ENCODE results near the gene TFIP11. TPM values are rescaled to one million over a fixed set of nuclear protein-coding genes. Genes with fewer than 3 reads are reported as not detected.

The TFIP11 gene
- total and polyA plus RNA-seq, 12 donors: 25.0 to 73.3 (median 37.2) TPM

DNA sequence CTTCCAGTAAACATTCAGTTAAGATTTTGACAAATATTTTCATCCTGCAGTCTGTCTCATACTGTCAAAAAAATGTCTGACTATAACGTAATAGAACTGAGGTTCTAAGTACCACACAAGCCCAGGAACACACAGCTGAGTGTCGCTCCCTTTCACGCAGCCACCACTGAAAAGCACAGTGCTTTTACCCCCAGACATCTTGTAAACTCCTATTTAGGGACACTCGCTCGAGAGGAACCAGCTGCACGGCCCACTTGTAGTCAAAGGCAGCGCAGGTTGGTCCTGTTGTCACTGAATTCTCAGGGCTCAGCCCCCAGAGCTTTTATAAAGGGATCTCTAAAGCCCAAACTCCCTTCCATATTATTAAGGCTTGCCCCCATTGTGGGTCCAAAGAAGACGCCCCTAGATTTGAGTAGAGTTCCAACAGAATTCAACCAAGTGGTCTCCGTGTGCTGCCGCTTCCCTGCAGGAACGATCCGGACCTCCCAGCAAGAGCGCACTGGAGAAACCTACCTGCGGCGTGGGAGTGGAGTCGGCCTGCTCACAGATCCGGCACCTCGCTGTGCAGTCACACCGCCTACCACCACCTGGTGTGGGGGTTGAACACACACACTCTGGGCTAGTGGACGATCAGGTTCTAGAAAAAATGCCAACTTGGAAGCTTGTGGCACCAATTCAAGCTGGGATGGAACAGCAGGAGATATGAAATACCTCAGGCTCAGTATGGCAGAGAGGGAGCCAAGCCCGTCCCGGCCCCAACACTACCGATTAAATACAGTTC lies 59.8 kb downstream of the TFIP11 start:
- TF ChIP-seq, protein P1, sequence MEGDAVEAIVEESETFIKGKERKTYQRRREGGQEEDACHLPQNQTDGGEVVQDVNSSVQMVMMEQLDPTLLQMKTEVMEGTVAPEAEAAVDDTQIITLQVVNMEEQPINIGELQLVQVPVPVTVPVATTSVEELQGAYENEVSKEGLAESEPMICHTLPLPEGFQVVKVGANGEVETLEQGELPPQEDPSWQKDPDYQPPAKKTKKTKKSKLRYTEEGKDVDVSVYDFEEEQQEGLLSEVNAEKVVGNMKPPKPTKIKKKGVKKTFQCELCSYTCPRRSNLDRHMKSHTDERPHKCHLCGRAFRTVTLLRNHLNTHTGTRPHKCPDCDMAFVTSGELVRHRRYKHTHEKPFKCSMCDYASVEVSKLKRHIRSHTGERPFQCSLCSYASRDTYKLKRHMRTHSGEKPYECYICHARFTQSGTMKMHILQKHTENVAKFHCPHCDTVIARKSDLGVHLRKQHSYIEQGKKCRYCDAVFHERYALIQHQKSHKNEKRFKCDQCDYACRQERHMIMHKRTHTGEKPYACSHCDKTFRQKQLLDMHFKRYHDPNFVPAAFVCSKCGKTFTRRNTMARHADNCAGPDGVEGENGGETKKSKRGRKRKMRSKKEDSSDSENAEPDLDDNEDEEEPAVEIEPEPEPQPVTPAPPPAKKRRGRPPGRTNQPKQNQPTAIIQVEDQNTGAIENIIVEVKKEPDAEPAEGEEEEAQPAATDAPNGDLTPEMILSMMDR (IDR thresholded peaks at IDR 0.05): no peak
- TF ChIP-seq POLR2A (IDR thresholded peaks at IDR 0.05): no peak
- 96 to 99% (median 96%) methylated on average over 18 to 23 of the region's 23 CpGs for WGBS, 4 donors
- H3K9me3 ChIP-seq (replicated peaks in 1 of 3): no peaks in the 10 kb centered on the region
- no peaks in the 10 kb centered on the region for H3K4me1 ChIP-seq (replicated peaks in 1 of 2)
- H3K27ac ChIP-seq: no peak overlapping the region
- no peak for DNase-seq
- peaks cover 0 to 51% of the 10 kb centered on the region in 2 donors for H3K36me3 ChIP-seq (replicated peaks in 1 of 2)
- intact Hi-C loops (cut with DNase I): no loop called here
- H3K4me3 ChIP-seq: no peak overlapping the region
- H3K27me3 ChIP-seq: no peaks in the 10 kb centered on the region

DNA sequence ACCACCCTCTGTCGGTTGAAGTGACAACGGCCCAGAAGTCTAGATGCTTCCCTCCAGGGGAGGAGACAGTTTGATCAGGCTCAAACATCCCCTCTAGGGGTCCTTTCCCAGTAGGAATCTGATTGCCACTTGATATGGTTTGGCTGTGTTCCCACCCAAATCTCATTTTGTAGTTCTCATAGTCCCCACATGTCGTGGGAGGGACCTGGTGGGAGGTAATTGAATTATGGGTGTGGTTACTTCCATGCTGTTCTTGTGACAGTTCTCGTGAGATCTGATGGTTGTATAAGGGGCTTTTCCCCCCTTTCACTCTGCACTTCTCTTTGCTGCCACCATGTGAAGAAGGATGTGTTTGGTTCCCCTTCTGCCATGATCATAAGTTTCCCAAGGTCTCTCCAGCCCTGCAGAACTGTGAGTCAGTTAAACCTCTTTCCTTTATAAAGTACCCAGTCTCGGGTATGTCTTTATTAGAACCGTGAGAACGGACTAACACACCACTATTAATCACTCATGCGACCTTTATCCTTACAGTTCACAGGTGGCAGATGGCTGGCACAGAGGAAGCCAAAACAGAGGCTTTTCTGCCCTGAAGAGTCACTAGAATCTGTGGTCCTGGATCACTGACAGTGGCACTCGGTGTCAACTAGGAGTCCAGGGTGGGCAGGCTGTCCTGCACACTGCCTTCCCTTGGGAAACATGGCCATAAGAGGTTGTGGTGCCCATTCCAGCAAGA lies 61.7 kb downstream of the TFIP11 start:
- H3K4me3 ChIP-seq: no peak overlapping the region
- intact Hi-C loops (cut with DNase I): no loop called here
- no peaks in the 10 kb centered on the region for H3K4me1 ChIP-seq (replicated peaks in 1 of 2)
- H3K9me3 ChIP-seq (replicated peaks in 1 of 3): no peaks in the 10 kb centered on the region
- H3K27ac ChIP-seq: no peak overlapping the region
- 72 to 77% (median 75%) methylated on average over 8 to 9 of the region's 9 CpGs for WGBS, 4 donors
- no peak for DNase-seq
- H3K27me3 ChIP-seq: no peaks in the 10 kb centered on the region
- peaks cover 0 to 36% of the 10 kb centered on the region in 2 donors for H3K36me3 ChIP-seq (replicated peaks in 1 of 2)
- no peak for TF ChIP-seq POLR2A (IDR thresholded peaks at IDR 0.05)
- TF ChIP-seq, protein P1 (IDR thresholded peaks at IDR 0.05): no peak

DNA sequence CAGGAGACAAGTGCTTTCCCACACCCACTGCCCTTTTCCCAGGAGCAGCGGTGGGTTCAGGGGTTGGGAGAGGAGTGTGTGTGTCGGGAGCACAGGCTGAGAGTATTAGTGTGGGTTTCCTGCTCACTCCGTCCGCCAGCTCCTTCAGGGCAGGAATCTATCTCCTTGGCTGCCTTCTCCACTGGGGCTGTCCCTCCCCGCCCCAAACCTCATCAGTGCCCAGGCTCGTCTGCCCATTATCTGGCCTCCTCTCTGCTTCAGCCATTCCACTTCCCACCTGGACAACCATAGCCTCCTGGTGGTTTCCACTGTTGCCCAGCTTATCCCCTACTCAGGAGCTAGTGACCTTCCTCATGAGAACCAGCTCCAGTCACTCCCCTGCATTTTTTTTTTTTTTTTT lies 63.3 kb downstream of the TFIP11 start:
- H3K27ac ChIP-seq: no peak overlapping the region
- no peaks in the 10 kb centered on the region for H3K9me3 ChIP-seq (replicated peaks in 1 of 3)
- no peaks in the 10 kb centered on the region for H3K4me1 ChIP-seq (replicated peaks in 1 of 2)
- 73 to 87% (median 84%) methylated on average over 6 of the region's 6 CpGs for WGBS, 4 donors
- no peak for DNase-seq
- TF ChIP-seq POLR2A (IDR thresholded peaks at IDR 0.05): no peak
- TF ChIP-seq, protein P1 (IDR thresholded peaks at IDR 0.05): no peak
- H3K36me3 ChIP-seq (replicated peaks in 1 of 2): peaks cover 0 to 33% of the 10 kb centered on the region in 2 donors
- no peak overlapping the region for H3K4me3 ChIP-seq
- intact Hi-C loops (cut with DNase I): no loop called here
- no peaks in the 10 kb centered on the region for H3K27me3 ChIP-seq

- WGBS, 4 donors: 72 to 85% (median 75%) methylated on average over 3 to 5 of the region's 5 CpGs
- intact Hi-C loops (cut with DNase I): no loop called here
- H3K4me3 ChIP-seq: no peak overlapping the region
- no peak overlapping the region for H3K27ac ChIP-seq
- no peak for TF ChIP-seq POLR2A (IDR thresholded peaks at IDR 0.05)
- TF ChIP-seq, protein P1 (IDR thresholded peaks at IDR 0.05): no peak
- H3K27me3 ChIP-seq: no peaks in the 10 kb centered on the region
- peaks cover 0 to 27% of the 10 kb centered on the region in 2 donors for H3K36me3 ChIP-seq (replicated peaks in 1 of 2)
- H3K4me1 ChIP-seq (replicated peaks in 1 of 2): no peaks in the 10 kb centered on the region
- no peaks in the 10 kb centered on the region for H3K9me3 ChIP-seq (replicated peaks in 1 of 3)
- no peak for DNase-seq
These were observed 63.9 kb downstream of the TFIP11 start for GRCh38 chr22:26448334-26448733.

All from adrenal gland (tissue), 12 donors.